Duodenal mucosa (tissue), 2 donors: ENCODE data around the gene ATP6V0D1.

Experiments
- H3K27ac ChIP-seq: one replicate; pipeline ENCODE4 v1.7.0; 2013; ENCODE audit warnings: low read depth, low read length
- H3K27me3 ChIP-seq, 2 donors: one replicate each; pipeline ENCODE4 v1.7.0; 2013; ENCODE audit warnings: low read length in 2 of 2, control low read depth in 1 of 2; ENCODE audit not compliant: insufficient read depth in 2 of 2, control insufficient read depth in 1 of 2
- H3K36me3 ChIP-seq, 2 donors: one replicate each; pipeline ENCODE4 v1.7.0; 2013; ENCODE audit warnings: low read length in 2 of 2, control low read depth in 1 of 2; ENCODE audit not compliant: insufficient read depth in 2 of 2, control insufficient read depth in 1 of 2
- H3K4me1 ChIP-seq, 2 donors: one replicate each; pipeline ENCODE4 v1.7.0; 2013; ENCODE audit warnings: low read length in 2 of 2, control low read depth in 1 of 2; ENCODE audit not compliant: insufficient read depth in 2 of 2, control insufficient read depth in 1 of 2
- H3K4me3 ChIP-seq, 2 donors: one replicate each; pipeline ENCODE4 v1.7.0; 2013; ENCODE audit warnings: low read length in 2 of 2, low read depth in 1 of 2
- H3K9ac ChIP-seq, 2 donors: one replicate each; pipeline ENCODE4 v1.7.0; 2013; ENCODE audit warnings: low read length in 2 of 2, low read depth in 1 of 2
- H3K9me3 ChIP-seq, 2 donors: one replicate each; pipeline ENCODE4 v1.7.0; 2013; ENCODE audit warnings: low read length in 2 of 2, control low read depth in 1 of 2; ENCODE audit not compliant: control insufficient read depth in 1 of 2

The ATP6V0D1 gene

GRCh38 chr16:67481561-67482232 is 740 bp upstream of the ATP6V0D1 start:
- Histone ChIP-seq H3K9ac (peak overlapping the region; percentile 85), H3K27me3 (no peaks in the 10 kb centered on the region), H3K9me3 (no peaks in the 10 kb centered on the region), H3K36me3 (peaks cover 0 to 7% of the 10 kb centered on the region in 2 donors), H3K4me1 (peaks cover 25 to 33% of the 10 kb centered on the region in 2 donors), H3K4me3 (peak overlapping the region; percentile 70 to 89), H3K27ac (peak overlapping the region; percentile 81)

- Histone ChIP-seq H3K4me1 (peaks cover 38 to 43% of the 10 kb centered on the region in 2 donors), H3K4me3 (no peak overlapping the region)
These were observed 2.9 kb downstream of the ATP6V0D1 start for GRCh38 chr16:67477960-67478554.

GRCh38 chr16:67474551-67475455 is 6.2 kb downstream of the ATP6V0D1 start:
- no peak overlapping the region for H3K9ac ChIP-seq
- H3K27me3 ChIP-seq: no peaks in the 10 kb centered on the region
- no peak overlapping the region for H3K27ac ChIP-seq
- peaks cover 27 to 32% of the 10 kb centered on the region in 2 donors for H3K4me1 ChIP-seq
- peaks cover 0 to 4% of the 10 kb centered on the region in 2 donors for H3K36me3 ChIP-seq
- no peak overlapping the region for H3K4me3 ChIP-seq
- H3K9me3 ChIP-seq: no peaks in the 10 kb centered on the region

More at GRCh38 chr16:67477960-67478554, 2.9 kb downstream of the ATP6V0D1 start:
- Histone ChIP-seq H3K27ac (no peak overlapping the region), H3K36me3 (peaks cover 0 to 4% of the 10 kb centered on the region in 2 donors), H3K27me3 (no peaks in the 10 kb centered on the region), H3K9me3 (no peaks in the 10 kb centered on the region), H3K9ac (no peak overlapping the region)

DNA sequence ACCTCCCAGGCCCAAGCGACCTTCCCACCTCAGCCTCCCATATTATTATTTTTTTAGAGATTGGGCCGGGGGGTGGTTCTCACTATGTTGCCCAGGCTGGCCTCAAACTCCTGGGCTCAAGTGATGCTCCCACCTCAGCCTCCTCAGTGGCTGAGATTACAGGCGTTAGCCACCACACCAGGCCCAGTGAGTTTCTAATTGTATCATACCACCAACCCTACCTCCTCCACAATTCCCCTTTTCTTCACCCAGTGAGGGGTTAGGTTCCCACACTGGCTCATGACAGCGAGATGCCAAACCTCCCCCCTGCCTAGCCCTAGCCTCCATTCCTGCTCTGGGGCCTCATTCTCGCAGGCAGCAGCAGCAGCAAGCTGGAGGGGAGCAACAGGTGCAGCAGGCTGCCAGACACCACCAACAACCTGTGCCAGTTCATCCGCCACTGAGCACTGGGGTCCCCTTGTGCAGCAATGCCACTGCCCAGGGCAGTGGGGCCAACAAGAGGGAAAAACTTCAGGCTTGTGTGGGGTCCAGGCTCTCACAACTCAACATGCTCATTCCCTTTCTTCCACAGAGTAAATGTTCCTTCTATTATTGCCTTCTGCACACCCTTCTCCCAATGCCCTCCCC is 9.1 kb downstream of the ATP6V0D1 start:
- peaks cover 11 to 21% of the 10 kb centered on the region in 2 donors for H3K4me1 ChIP-seq
- H3K27me3 ChIP-seq: no peaks in the 10 kb centered on the region
- no peak overlapping the region for H3K27ac ChIP-seq
- peaks cover 0 to 4% of the 10 kb centered on the region in 2 donors for H3K36me3 ChIP-seq
- H3K9ac ChIP-seq: no peak overlapping the region
- no peaks in the 10 kb centered on the region for H3K9me3 ChIP-seq
- H3K4me3 ChIP-seq: no peak overlapping the region

DNA sequence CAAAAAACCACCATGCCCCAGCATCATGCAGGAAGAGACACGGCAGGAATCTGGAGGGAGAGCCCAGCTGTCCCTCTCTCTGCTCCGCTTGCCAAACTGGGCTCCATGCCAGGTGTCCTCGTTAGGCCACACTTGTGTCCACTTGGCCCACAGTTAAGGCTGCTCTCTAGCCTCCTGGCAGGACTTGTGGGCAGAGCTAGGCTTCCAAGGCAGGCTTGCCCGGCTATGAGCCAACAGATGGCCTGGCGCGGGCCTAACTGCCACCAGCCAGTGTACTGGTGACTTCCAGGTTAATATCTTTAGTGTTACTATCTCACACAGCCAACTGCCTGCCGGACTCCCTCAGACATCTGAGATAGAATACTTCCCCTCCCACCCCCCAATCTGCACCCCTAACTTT is 10.6 kb downstream of the ATP6V0D1 start:
- Histone ChIP-seq H3K9ac (no peak overlapping the region), H3K27ac (no peak overlapping the region), H3K4me1 (peaks cover 17 to 20% of the 10 kb centered on the region in 2 donors), H3K9me3 (no peaks in the 10 kb centered on the region), H3K4me3 (no peak overlapping the region), H3K27me3 (no peaks in the 10 kb centered on the region), H3K36me3 (no peaks in the 10 kb centered on the region)

- no peaks in the 10 kb centered on the region for H3K9me3 ChIP-seq
- no peak overlapping the region for H3K9ac ChIP-seq
- H3K27me3 ChIP-seq: no peaks in the 10 kb centered on the region
- H3K4me3 ChIP-seq: no peak overlapping the region
- no peak overlapping the region for H3K27ac ChIP-seq
- no peaks in the 10 kb centered on the region for H3K36me3 ChIP-seq
- peaks cover 24 to 28% of the 10 kb centered on the region in 2 donors for H3K4me1 ChIP-seq
These were observed 12.2 kb downstream of the ATP6V0D1 start for GRCh38 chr16:67468731-67469130.

GRCh38 chr16:67466581-67466980 is 14.4 kb downstream of the ATP6V0D1 start:
- no peaks in the 10 kb centered on the region for H3K36me3 ChIP-seq
- no peak overlapping the region for H3K4me3 ChIP-seq
- no peaks in the 10 kb centered on the region for H3K9me3 ChIP-seq
- no peak overlapping the region for H3K9ac ChIP-seq
- no peaks in the 10 kb centered on the region for H3K27me3 ChIP-seq
- H3K27ac ChIP-seq: no peak overlapping the region
- peaks cover 37 to 44% of the 10 kb centered on the region in 2 donors for H3K4me1 ChIP-seq

DNA sequence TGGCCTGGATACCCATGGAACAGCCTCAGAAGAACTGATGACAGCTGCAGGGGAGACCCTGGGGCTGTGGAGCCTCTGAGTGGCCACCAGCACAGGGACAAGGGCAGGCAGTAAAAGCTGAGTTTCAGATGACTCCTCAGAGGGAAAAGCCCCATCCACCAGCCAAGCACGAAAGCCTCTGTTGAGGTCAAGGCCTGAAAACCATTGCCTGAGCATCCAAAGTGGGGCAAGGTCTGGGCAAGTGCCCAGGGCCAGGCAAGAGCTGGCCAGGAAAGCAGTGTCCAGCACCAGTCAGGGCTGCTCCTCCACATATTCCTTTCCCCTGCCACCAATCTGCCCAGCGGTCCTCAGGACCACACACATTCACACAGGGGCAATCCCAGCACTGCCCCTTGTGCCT is 16.4 kb downstream of the ATP6V0D1 start:
- H3K9me3 ChIP-seq: no peaks in the 10 kb centered on the region
- no peak overlapping the region for H3K27ac ChIP-seq
- peaks cover 54 to 58% of the 10 kb centered on the region in 2 donors for H3K4me1 ChIP-seq
- peak overlapping the region; percentile 33 to 76 for H3K9ac ChIP-seq
- H3K4me3 ChIP-seq: no peak overlapping the region
- H3K36me3 ChIP-seq: no peaks in the 10 kb centered on the region
- H3K27me3 ChIP-seq: no peaks in the 10 kb centered on the region

GRCh38 chr16:67463691-67464090 is 17.3 kb downstream of the ATP6V0D1 start:
- no peak overlapping the region for H3K4me3 ChIP-seq
- no peaks in the 10 kb centered on the region for H3K27me3 ChIP-seq
- no peaks in the 10 kb centered on the region for H3K36me3 ChIP-seq
- H3K9me3 ChIP-seq: no peaks in the 10 kb centered on the region
- H3K27ac ChIP-seq: peak overlapping the region; percentile 89
- peak overlapping the region; percentile 27 to 76 for H3K9ac ChIP-seq
- peaks cover 62 to 67% of the 10 kb centered on the region in 2 donors for H3K4me1 ChIP-seq
